Psoas muscle (tissue), 8 donors: ENCODE results near the gene PRSS38. TPM values are rescaled to one million over a fixed set of nuclear protein-coding genes. Genes with fewer than 3 reads are reported as not detected.
"Not testable (repeated sequence)": the region's sequence is repeated elsewhere in the genome, so short reads cannot be mapped to it uniquely, and the experiment has no call there.

Experiments used
- ATAC-seq, 4 donors: fragments of 200-7000 bp; cut with Tn5 transposase; one replicate each; pipeline ENCODE4 v1.9.1; 2020; ENCODE audit warnings: moderate library complexity in 3 of 4, mild to moderate bottlenecking in 2 of 4
- DNase-seq, 2 donors: peaks; one replicate each; pipeline ENCODE4 v3.0.0-alpha.2; 2020
- H3K27ac ChIP-seq: fragments of 200-600 bp; one replicate; pipeline ENCODE4 v1.8.0; 2022
- H3K27me3 ChIP-seq, 3 donors: fragments of 200-600 bp in 1 of 3; one replicate each; pipeline versions ENCODE4 v1.6.1 to v1.8.0; 2013 to 2022; ENCODE audit warnings: low read length in 2 of 3, mild to moderate bottlenecking in 2 of 3, moderate library complexity in 1 of 3; ENCODE audit not compliant: insufficient read depth in 3 of 3
- H3K36me3 ChIP-seq, 2 donors: fragments of 200-600 bp in 1 of 2; one replicate each; pipeline versions ENCODE4 v1.6.1 to v1.8.0; 2013 to 2022; ENCODE audit warnings: low read depth in 1 of 2, mild to moderate bottlenecking in 1 of 2, moderate library complexity in 1 of 2; ENCODE audit not compliant: insufficient read depth in 1 of 2
- H3K4me1 ChIP-seq: fragments of 200-600 bp; one replicate; pipeline ENCODE4 v1.8.0; 2022
- H3K4me3 ChIP-seq: fragments of 200-600 bp; one replicate; pipeline ENCODE4 v1.8.0; 2022; ENCODE audit warnings: mild to moderate bottlenecking
- H3K9me3 ChIP-seq: fragments of 200-600 bp; one replicate; pipeline ENCODE4 v1.8.0; 2022
- WGBS, 3 donors: extraction: QIAGEN DNeasy Blood & Tissue Kit; methylation state at CpG; one replicate each; pipeline versions ENCODE4 v1.1.6 to v1.1.7; 2013; 5-methylcytosine and 5-hydroxymethylcytosine counted together
- intact Hi-C, 2 donors: fragments of 100-400 bp; cut with DNase I; formaldehyde crosslinking; loops; one replicate each; pipeline versions ENCODE4 v1.11.0 to v1.14.2; 2022
- polyA plus RNA-seq, 3 donors: library from polyadenylated mRNA; stranded (reverse); fragments of 200-250 nt; gene quantifications; one replicate each; pipeline ENCODE4 v1.2.3, GENCODE V29; 2013
- total RNA-seq, 4 donors: library from RNA; stranded (reverse); fragmentation: NEBNext Ultra II Directional in 2 of 4; extraction: Animal tissue kit (Norgen Biotek cat#: 25700) in 2 of 4; gene quantifications; one replicate each; pipeline versions ENCODE4 v1.2.1 to v1.2.4, GENCODE V29; 2021 to 2023
- TF ChIP-seq, protein P1 (sequence below): fragments of 200-600 bp; IDR thresholded peaks from one replicate; pipeline ENCODE4 v1.8.0; 2022; ENCODE audit warnings: antibody characterized with exemption
- donor health status: healthy with polysubstance abuse.
- donor health status: DM: no; HTN: no; CAD: no; lungs with moderate emphysema.
- donor health status: Bipolar disorder and iron deficiency.
- donor health status: healthy.
- donor health status: DM: yes; HTN: yes; CAD: no.
- donor health status: DM: no; HTN: no; CAD: no.
- donor health status: DM: no; HTN: no; CAD: no.
- donor health status: DM: yes; HTN: yes; CAD: no.

Gene PRSS38
- total and polyA plus RNA-seq, 7 donors = not detected

- H3K27me3 ChIP-seq = peaks cover 0 to 6% (median 0%) of the 10 kb centered on the region in 3 donors
- intact Hi-C loops = no loop called here
- 33 to 58% (median 41%) methylated on average over 5 of the region's 5 CpGs for WGBS, 3 donors
- no peak overlapping the region for H3K27ac ChIP-seq
- H3K4me3 ChIP-seq = no peak overlapping the region
- DNase-seq = peak in 1 of 2 donors; percentile 16
- TF ChIP-seq, protein P1, sequence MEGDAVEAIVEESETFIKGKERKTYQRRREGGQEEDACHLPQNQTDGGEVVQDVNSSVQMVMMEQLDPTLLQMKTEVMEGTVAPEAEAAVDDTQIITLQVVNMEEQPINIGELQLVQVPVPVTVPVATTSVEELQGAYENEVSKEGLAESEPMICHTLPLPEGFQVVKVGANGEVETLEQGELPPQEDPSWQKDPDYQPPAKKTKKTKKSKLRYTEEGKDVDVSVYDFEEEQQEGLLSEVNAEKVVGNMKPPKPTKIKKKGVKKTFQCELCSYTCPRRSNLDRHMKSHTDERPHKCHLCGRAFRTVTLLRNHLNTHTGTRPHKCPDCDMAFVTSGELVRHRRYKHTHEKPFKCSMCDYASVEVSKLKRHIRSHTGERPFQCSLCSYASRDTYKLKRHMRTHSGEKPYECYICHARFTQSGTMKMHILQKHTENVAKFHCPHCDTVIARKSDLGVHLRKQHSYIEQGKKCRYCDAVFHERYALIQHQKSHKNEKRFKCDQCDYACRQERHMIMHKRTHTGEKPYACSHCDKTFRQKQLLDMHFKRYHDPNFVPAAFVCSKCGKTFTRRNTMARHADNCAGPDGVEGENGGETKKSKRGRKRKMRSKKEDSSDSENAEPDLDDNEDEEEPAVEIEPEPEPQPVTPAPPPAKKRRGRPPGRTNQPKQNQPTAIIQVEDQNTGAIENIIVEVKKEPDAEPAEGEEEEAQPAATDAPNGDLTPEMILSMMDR = no peak
- ATAC-seq = no peak
- peaks cover 8% of the 10 kb centered on the region for H3K9me3 ChIP-seq
- no peaks in the 10 kb centered on the region for H3K36me3 ChIP-seq
- no peaks in the 10 kb centered on the region for H3K4me1 ChIP-seq
Measured at GRCh38 chr1:227869279-227869842, 53.9 kb downstream of the PRSS38 start.

- peaks cover 0 to 6% (median 0%) of the 10 kb centered on the region in 3 donors for H3K27me3 ChIP-seq
- H3K4me1 ChIP-seq = no peaks in the 10 kb centered on the region
- peak in 1 of 2 donors; percentile 37 for DNase-seq
- H3K4me3 ChIP-seq = no peak overlapping the region
- WGBS, 3 donors = 15 to 31% (median 19%) methylated on average over 5 of the region's 5 CpGs
- no peak overlapping the region for H3K27ac ChIP-seq
- ATAC-seq = no peak
- TF ChIP-seq, protein P1 = no peak
- H3K36me3 ChIP-seq = no peaks in the 10 kb centered on the region
- intact Hi-C loops = no loop called here
- H3K9me3 ChIP-seq = peaks cover 3% of the 10 kb centered on the region
Measured at GRCh38 chr1:227869851-227870305, 54.4 kb downstream of the PRSS38 start.

DNA sequence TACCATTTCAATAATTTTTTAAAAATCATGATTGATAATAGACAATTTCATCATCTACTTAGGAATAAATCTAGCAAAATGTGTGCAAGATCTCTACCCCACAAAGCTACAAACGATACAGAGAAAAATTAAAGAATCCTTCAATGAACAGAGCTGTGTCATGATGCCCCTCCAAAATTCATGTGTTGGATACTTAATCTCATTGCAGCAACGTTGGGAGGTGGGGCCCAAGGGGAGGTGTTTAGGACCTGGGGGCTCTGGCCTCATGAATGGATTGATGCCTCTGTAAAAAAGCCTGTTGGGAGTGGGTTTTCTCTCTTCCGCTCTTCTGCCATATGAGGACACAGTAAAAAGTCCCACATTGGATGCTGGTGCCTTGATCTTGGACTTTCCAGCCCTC is 54.9 kb downstream of the PRSS38 start:
- intact Hi-C loops = no loop called here
- Histone ChIP-seq H3K4me1 (no peaks in the 10 kb centered on the region), H3K9me3 (no peaks in the 10 kb centered on the region), H3K27ac (no peak overlapping the region), H3K4me3 (no peak overlapping the region), H3K36me3 (no peaks in the 10 kb centered on the region), H3K27me3 (peaks cover 0 to 3% (median 0%) of the 10 kb centered on the region in 3 donors)
- WGBS, 3 donors = 51 to 66% (median 57%) methylated on average over 3 of the region's 3 CpGs
- DNase-seq (no peak), ATAC-seq (no peak)
- TF ChIP-seq, protein P1 = no peak

DNA sequence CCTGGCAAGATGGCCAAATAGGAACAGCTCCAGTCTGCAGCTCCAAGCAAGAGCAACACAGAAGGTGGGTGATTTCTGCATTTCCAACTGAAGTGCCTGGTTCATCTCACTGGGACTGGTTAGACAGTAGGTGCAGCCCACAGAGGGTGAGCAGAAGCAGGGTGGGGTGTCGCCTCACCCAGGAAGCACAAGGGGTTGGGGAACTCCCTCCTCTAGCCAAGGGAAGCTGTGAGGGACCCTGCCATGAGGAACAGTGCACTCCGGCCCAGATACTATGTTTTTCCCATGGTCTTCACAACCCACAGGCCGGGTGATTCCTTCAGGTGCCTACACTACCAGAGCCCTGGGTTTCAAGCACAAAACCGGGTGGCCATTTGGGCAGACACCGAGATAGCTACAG is 56.4 kb downstream of the PRSS38 start:
- H3K9me3 ChIP-seq, H3K4me1 ChIP-seq, H3K27me3 ChIP-seq, H3K36me3 ChIP-seq, H3K27ac ChIP-seq, H3K4me3 ChIP-seq, ATAC-seq, intact Hi-C loops: not testable (repeated sequence)
- DNase-seq = peak in 1 of 2 donors; percentile 8
- 80 to 91% (median 84%) methylated on average over 5 of the region's 5 CpGs for WGBS, 3 donors

DNA sequence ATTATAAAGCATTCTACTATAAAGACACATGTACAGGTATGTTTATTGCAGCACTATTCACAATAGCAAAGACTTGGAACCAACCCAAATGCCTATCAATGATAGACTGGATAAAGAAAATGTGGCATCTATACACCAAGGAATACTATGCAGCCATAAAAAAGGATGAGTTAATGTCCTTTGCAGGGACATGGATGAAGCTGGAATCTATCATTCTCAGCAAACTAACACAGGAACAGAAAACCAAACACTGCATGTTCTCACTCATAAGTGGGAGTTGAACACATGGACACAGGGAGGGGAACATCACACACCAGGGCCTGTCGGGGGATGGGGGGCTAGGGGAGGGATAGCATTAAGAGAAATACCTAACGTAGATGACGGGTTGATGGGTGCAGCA is 62.3 kb downstream of the PRSS38 start:
- DNase-seq, H3K36me3 ChIP-seq, intact Hi-C loops, H3K27ac ChIP-seq, H3K9me3 ChIP-seq, ATAC-seq, H3K4me1 ChIP-seq, H3K27me3 ChIP-seq, H3K4me3 ChIP-seq: not testable (repeated sequence)
- 87 to 93% (median 90%) methylated on average over 3 of the region's 3 CpGs for WGBS, 3 donors
